GM18511 (cell line): ENCODE results near the gene EFHD2.
"Not testable (repeated sequence)": the region's sequence is repeated elsewhere in the genome, so short reads cannot be mapped to it uniquely, and the experiment has no call there.

Source experiments
- ATAC-seq: cut with Tn5 transposase; IDR thresholded peaks from one replicate; pipeline ENCODE4 v1.9.1; 2021; ENCODE audit warnings: mild to moderate bottlenecking, moderate library complexity; ENCODE audit not compliant: unreplicated experiment

Gene EFHD2

GRCh38 chr1:15429701-15430149, 20.0 kb downstream of the EFHD2 start:
- no peak for ATAC-seq

GRCh38 chr1:15430787-15431570, 21.3 kb downstream of the EFHD2 start:
- ATAC-seq, result no peak

GRCh38 chr1:15431571-15431948, 21.9 kb downstream of the EFHD2 start:
- no peak for ATAC-seq

GRCh38 chr1:15432324-15432723, 22.6 kb downstream of the EFHD2 start:
- ATAC-seq, result no peak

- no peak for ATAC-seq
These were observed 23.8 kb downstream of the EFHD2 start for GRCh38 chr1:15433471-15433870.

GRCh38 chr1:15434739-15435138, 25.1 kb downstream of the EFHD2 start:
- ATAC-seq, result not testable (repeated sequence)

- no peak for ATAC-seq
These were observed 25.8 kb downstream of the EFHD2 start for GRCh38 chr1:15435239-15436077.

GRCh38 chr1:15436881-15437442, 27.3 kb downstream of the EFHD2 start:
- ATAC-seq, result no peak

GRCh38 chr1:15439325-15439724, 29.6 kb downstream of the EFHD2 start:
- ATAC-seq, result no peak

- no peak for ATAC-seq
These were observed 30.7 kb downstream of the EFHD2 start for GRCh38 chr1:15440357-15440756.

- ATAC-seq, result no peak
These were observed 31.6 kb downstream of the EFHD2 start for GRCh38 chr1:15441247-15441646.

GRCh38 chr1:15442119-15442518, 32.4 kb downstream of the EFHD2 start:
- ATAC-seq, result no peak

- ATAC-seq, result no peak
These were observed 33.1 kb downstream of the EFHD2 start for GRCh38 chr1:15442759-15443158.

- no peak for ATAC-seq
These were observed 33.6 kb downstream of the EFHD2 start for GRCh38 chr1:15443281-15443680.

- no peak for ATAC-seq
These were observed 35.0 kb downstream of the EFHD2 start for GRCh38 chr1:15444468-15445389.

- ATAC-seq, result no peak
These were observed 35.9 kb downstream of the EFHD2 start for GRCh38 chr1:15445390-15446122.

GRCh38 chr1:15446212-15446611, 36.5 kb downstream of the EFHD2 start:
- no peak for ATAC-seq

- ATAC-seq, result no peak
These were observed 39.3 kb downstream of the EFHD2 start for GRCh38 chr1:15448877-15449462.

- no peak for ATAC-seq
These were observed 39.9 kb downstream of the EFHD2 start for GRCh38 chr1:15449567-15449966.
